Neural progenitor cell (in vitro differentiated cells): ENCODE measurements around the gene PDE1A. TPM values are rescaled to one million over a fixed set of nuclear protein-coding genes. Genes with fewer than 3 reads are reported as not detected.

Experiments
- DNase-seq: peaks from one replicate; pipeline ENCODE4 v3.0.0-alpha.2; 2016; ENCODE audit warnings: low spot score
- H2AFZ ChIP-seq: fragments of 200-600 bp; sonication (generic); replicated peaks from 2 replicates; pipeline ENCODE4 v1.6.1; 2016; ENCODE audit warnings: antibody characterized with exemption
- H3F3A ChIP-seq: fragments of 200-600 bp; sonication (generic); 2 replicates; pipeline ENCODE4 v1.6.1; 2016; ENCODE audit warnings: antibody characterized with exemption, low read depth
- H3K27ac ChIP-seq: fragments of 200-600 bp; sonication (generic); 2 replicates; pipeline ENCODE4 v1.5.1; 2016; ENCODE audit warnings: mild to moderate bottlenecking
- H3K27me3 ChIP-seq: fragments of 200-600 bp; sonication (generic); 2 replicates; pipeline ENCODE4 v1.6.1; 2016; ENCODE audit warnings: mild to moderate bottlenecking, moderate library complexity
- H3K36me3 ChIP-seq: fragments of 200-600 bp; sonication (generic); 2 replicates; pipeline ENCODE4 v1.5.1; 2016
- H3K4me1 ChIP-seq: fragments of 200-600 bp; sonication (generic); 2 replicates; pipeline ENCODE4 v1.6.1; 2016; ENCODE audit warnings: mixed run types
- H3K4me2 ChIP-seq: fragments of 200-600 bp; sonication (generic); 2 replicates; pipeline ENCODE4 v1.6.1; 2016
- H3K4me3 ChIP-seq: fragments of 200-600 bp; sonication (generic); 2 replicates; pipeline ENCODE4 v1.5.1; 2016
- H3K79me2 ChIP-seq: fragments of 200-600 bp; sonication (generic); 2 replicates; pipeline ENCODE4 v1.6.1; 2016; ENCODE audit warnings: low read depth
- H3K9ac ChIP-seq: fragments of 200-600 bp; sonication (generic); 2 replicates; pipeline ENCODE4 v1.6.1; 2016
- H3K9me3 ChIP-seq: fragments of 200-600 bp; sonication (generic); 2 replicates; pipeline ENCODE4 v1.5.1; 2016; ENCODE audit warnings: low read depth
- H4K20me1 ChIP-seq: fragments of 200-600 bp; sonication (generic); 2 replicates; pipeline ENCODE4 v1.6.1; 2016; ENCODE audit warnings: low read depth
- H3K27ac Mint-ChIP-seq: 3 replicates; pipeline ENCODE4 v1.8.0; 2021; ENCODE audit warnings: mixed read lengths
- H3K27me3 Mint-ChIP-seq: 2 replicates; pipeline ENCODE4 v1.8.0; 2022; ENCODE audit warnings: low read depth, mild to moderate bottlenecking, inconsistent platforms, moderate library complexity, mixed read lengths; ENCODE audit not compliant: insufficient read depth
- H3K36me3 Mint-ChIP-seq: 3 replicates; pipeline ENCODE4 v1.8.0; 2021; ENCODE audit warnings: mixed read lengths
- H3K4me1 Mint-ChIP-seq: 3 replicates; pipeline ENCODE4 v1.8.0; 2021; ENCODE audit warnings: mixed read lengths
- H3K4me3 Mint-ChIP-seq: 3 replicates; pipeline ENCODE4 v1.8.0; 2021; ENCODE audit warnings: mild to moderate bottlenecking, moderate library complexity, mixed read lengths
- H3K9me3 Mint-ChIP-seq: 3 replicates; pipeline ENCODE4 v1.8.0; 2020; ENCODE audit warnings: mixed read lengths
- CTCF ChIP-seq: fragments of 200-600 bp; sonication (generic); IDR thresholded peaks from 2 replicates; pipeline ENCODE4 v1.5.1; 2017; ENCODE audit warnings: antibody characterized with exemption, mild to moderate bottlenecking
- EZH2 ChIP-seq: fragments of 200-600 bp; sonication (generic); IDR thresholded peaks from 2 replicates; pipeline ENCODE4 v1.6.1; 2017; ENCODE audit warnings: antibody characterized with exemption, mild to moderate bottlenecking, moderate library complexity
- EZH2phosphoT487 ChIP-seq: fragments of 200-600 bp; sonication (generic); IDR thresholded peaks from 2 replicates; pipeline ENCODE4 v1.6.1; 2017; ENCODE audit warnings: antibody characterized with exemption
- total RNA-seq: library from RNA; depleted of rRNA; stranded (reverse); fragments of >200 nt; gene quantifications from 2 replicates; pipeline ENCODE4 v1.2.3, GENCODE V29; 2015; ENCODE audit warnings: low replicate concordance

The PDE1A gene
- total RNA-seq, 1 donor from 2014 or later, result not detected

- Histone ChIP-seq H4K20me1 (no peaks in the 10 kb centered on the region), H3K4me3 (no peak overlapping the region), H3K4me1 (peaks cover 28% of the 10 kb centered on the region), H3K4me2 (no peak overlapping the region), H3K27ac (no peak overlapping the region), H3K27me3 (no peaks in the 10 kb centered on the region), H3K36me3 (no peaks in the 10 kb centered on the region), H3K9ac (no peak overlapping the region), H3K79me2 (no peaks in the 10 kb centered on the region), H3F3A (no peaks in the 10 kb centered on the region), H2AFZ (peak overlapping the region; percentile 81), H3K9me3 (no peaks in the 10 kb centered on the region)
- Mint-ChIP-seq H3K4me1 (peaks cover 3% of the 10 kb centered on the region), H3K9me3 (no peaks in the 10 kb centered on the region), H3K27ac (no peak overlapping the region), H3K27me3 (no peaks in the 10 kb centered on the region), H3K4me3 (no peak overlapping the region), H3K36me3 (no peaks in the 10 kb centered on the region)
- TF ChIP-seq EZH2 (no peak), CTCF (no peak), EZH2phosphoT487 (no peak)
- no peak for DNase-seq
These were observed 282.6 kb downstream of the PDE1A start for GRCh38 chr2:182144041-182144775.

GRCh38 chr2:182142062-182142461 is 284.8 kb downstream of the PDE1A start:
- Histone ChIP-seq H3K36me3 (no peaks in the 10 kb centered on the region), H3K27me3 (no peaks in the 10 kb centered on the region), H3K4me2 (no peak overlapping the region), H3K27ac (no peak overlapping the region), H3K9ac (no peak overlapping the region), H4K20me1 (no peaks in the 10 kb centered on the region), H3K9me3 (no peaks in the 10 kb centered on the region), H3K4me1 (peaks cover 28% of the 10 kb centered on the region), H3K79me2 (no peaks in the 10 kb centered on the region), H3K4me3 (no peak overlapping the region), H2AFZ (peak overlapping the region; percentile 57), H3F3A (no peaks in the 10 kb centered on the region)
- Mint-ChIP-seq H3K36me3 (no peaks in the 10 kb centered on the region), H3K27me3 (no peaks in the 10 kb centered on the region), H3K27ac (no peak overlapping the region), H3K9me3 (no peaks in the 10 kb centered on the region), H3K4me1 (peaks cover 3% of the 10 kb centered on the region), H3K4me3 (no peak overlapping the region)
- no peak for DNase-seq
- no peak for TF ChIP-seq EZH2
- no peak for TF ChIP-seq EZH2phosphoT487
- no peak for TF ChIP-seq CTCF

GRCh38 chr2:182134201-182134600 is 292.6 kb downstream of the PDE1A start:
- no peak overlapping the region for H2AFZ ChIP-seq
- Mint-ChIP-seq H3K36me3 (no peaks in the 10 kb centered on the region), H3K27ac (no peak overlapping the region), H3K9me3 (no peaks in the 10 kb centered on the region), H3K27me3 (no peaks in the 10 kb centered on the region), H3K4me1 (no peaks in the 10 kb centered on the region), H3K4me3 (no peak overlapping the region)
- H3K79me2 ChIP-seq, result no peaks in the 10 kb centered on the region
- H4K20me1 ChIP-seq, result no peaks in the 10 kb centered on the region
- H3K9me3 ChIP-seq, result no peaks in the 10 kb centered on the region
- no peaks in the 10 kb centered on the region for H3F3A ChIP-seq
- H3K4me3 ChIP-seq, result no peak overlapping the region
- H3K9ac ChIP-seq, result no peak overlapping the region
- no peak overlapping the region for H3K4me2 ChIP-seq
- H3K27ac ChIP-seq, result no peak overlapping the region
- DNase-seq, result no peak
- H3K27me3 ChIP-seq, result no peaks in the 10 kb centered on the region
- TF ChIP-seq CTCF (no peak), EZH2 (no peak), EZH2phosphoT487 (no peak)
- H3K36me3 ChIP-seq, result no peaks in the 10 kb centered on the region
- H3K4me1 ChIP-seq, result no peaks in the 10 kb centered on the region
